ENCODE data around the gene ARAP1. TPM values are rescaled to one million over a fixed set of nuclear protein-coding genes. Genes with fewer than 3 reads are reported as not detected.
A peak's percentile ranks its signal among the peaks of the same experiment; 100 is the strongest.

The ARAP1 gene
- polyA plus RNA-seq, 3 donors = 48.7 to 487 (median 79.0) TPM

GRCh38 chr11:72707032-72707431 is 45.2 kb downstream of the ARAP1 start:
- Histone ChIP-seq H3K4me1 (ENCODE audit: control insufficient read depth in 1 of 2, insufficient read depth in 2 of 2, low read length in 2 of 2) (peaks cover 0 to 2% of the 10 kb centered on the region in 2 donors), H3K27ac (ENCODE audit: low read depth in 1 of 2, low read length in 2 of 2) (no peak overlapping the region), H3K79me2 (ENCODE audit: insufficient read depth, low read length) (peaks cover 92% of the 10 kb centered on the region), H3K36me3 (replicated peaks in 1 of 2; ENCODE audit: control insufficient read depth in 1 of 2, insufficient read depth in 2 of 2, low read length in 2 of 2) (peaks cover 100% of the 10 kb centered on the region in 2 donors), H4K20me1 (ENCODE audit: insufficient read depth, low read length) (peaks cover 100% of the 10 kb centered on the region), H3K9me3 (replicated peaks in 1 of 2; ENCODE audit: control insufficient read depth in 1 of 2, insufficient read depth in 1 of 2, low read length in 2 of 2) (no peaks in the 10 kb centered on the region), H3K4me3 (replicated peaks in 1 of 3; ENCODE audit: low read depth in 2 of 3, low read length in 3 of 3) (no peak overlapping the region), H3K4me2 (replicated peaks; ENCODE audit: extremely low read depth, low read length, poor library complexity, severe bottlenecking) (no peak overlapping the region), H3K9ac (ENCODE audit: insufficient read depth, low read length, poor library complexity, severe bottlenecking) (no peak overlapping the region), H2AFZ (ENCODE audit: insufficient read depth, low read depth, low read length, poor library complexity, severe bottlenecking) (no peak overlapping the region), H3K27me3 (ENCODE audit: control insufficient read depth in 2 of 2, insufficient read depth in 2 of 2, low read length in 2 of 2) (no peaks in the 10 kb centered on the region)
- TF ChIP-seq CTCF (IDR thresholded peaks at IDR 0.05) = no peak
- Mint-ChIP-seq H3K4me1 (peaks cover 2% of the 10 kb centered on the region), H3K9me3 (no peaks in the 10 kb centered on the region), H3K27ac (peak overlapping the region in 3 of 7 donors; percentile 12 to 86 (median 73)), H3K4me3 (no peak overlapping the region), H3K36me3 (peaks cover 90 to 100% of the 10 kb centered on the region in 2 donors), H3K27me3 (ENCODE audit: low read depth in 3 of 3) (peaks cover 0 to 2% (median 2%) of the 10 kb centered on the region in 3 donors)
- WGBS (ENCODE audit: insufficient coverage) = 100% methylated on average over 9 of the region's 9 CpGs
- intact Hi-C loops (cut with micrococcal nuclease) = no loop called here
- DNase-seq = no peak

- Histone ChIP-seq H2AFZ (ENCODE audit: insufficient read depth, low read depth, low read length, poor library complexity, severe bottlenecking) (no peak overlapping the region), H4K20me1 (ENCODE audit: insufficient read depth, low read length) (peaks cover 100% of the 10 kb centered on the region), H3K79me2 (ENCODE audit: insufficient read depth, low read length) (peaks cover 91% of the 10 kb centered on the region), H3K27me3 (ENCODE audit: control insufficient read depth in 2 of 2, insufficient read depth in 2 of 2, low read length in 2 of 2) (no peaks in the 10 kb centered on the region), H3K4me1 (ENCODE audit: control insufficient read depth in 1 of 2, insufficient read depth in 2 of 2, low read length in 2 of 2) (no peaks in the 10 kb centered on the region), H3K4me2 (replicated peaks; ENCODE audit: extremely low read depth, low read length, poor library complexity, severe bottlenecking) (no peak overlapping the region), H3K36me3 (replicated peaks in 1 of 2; ENCODE audit: control insufficient read depth in 1 of 2, insufficient read depth in 2 of 2, low read length in 2 of 2) (peaks cover 100% of the 10 kb centered on the region in 2 donors), H3K9me3 (replicated peaks in 1 of 2; ENCODE audit: control insufficient read depth in 1 of 2, insufficient read depth in 1 of 2, low read length in 2 of 2) (no peaks in the 10 kb centered on the region), H3K27ac (ENCODE audit: low read depth in 1 of 2, low read length in 2 of 2) (peak overlapping the region in 1 of 2 donors; percentile 6), H3K9ac (ENCODE audit: insufficient read depth, low read length, poor library complexity, severe bottlenecking) (no peak overlapping the region), H3K4me3 (replicated peaks in 1 of 3; ENCODE audit: low read depth in 2 of 3, low read length in 3 of 3) (no peak overlapping the region)
- Mint-ChIP-seq H3K4me3 (no peak overlapping the region), H3K4me1 (peaks cover 4% of the 10 kb centered on the region), H3K27me3 (ENCODE audit: low read depth in 3 of 3) (peaks cover 0 to 2% (median 2%) of the 10 kb centered on the region in 3 donors), H3K36me3 (peaks cover 91 to 100% of the 10 kb centered on the region in 2 donors), H3K9me3 (no peaks in the 10 kb centered on the region), H3K27ac (peak overlapping the region in 5 of 7 donors; percentile 15 to 87 (median 73))
- intact Hi-C loops (cut with micrococcal nuclease) = no loop called here
- no peak for DNase-seq
- WGBS (ENCODE audit: insufficient coverage) = 95% methylated on average over 5 of the region's 5 CpGs
- no peak for TF ChIP-seq CTCF (IDR thresholded peaks at IDR 0.05)
Observed at GRCh38 chr11:72706579-72706978, 45.6 kb downstream of the ARAP1 start.
